Thoracic aorta (tissue), 2 donors: ENCODE data around the gene RTN4R. TPM values are rescaled to one million over a fixed set of nuclear protein-coding genes. Genes with fewer than 3 reads are reported as not detected.

Experiments
- ATAC-seq: fragments of 150-250 bp; one replicate; pipeline ENCODE4 v1.8.0; 2017; ENCODE audit warnings: low read depth; ENCODE audit not compliant: insufficient number of reproducible peaks, low FRiP score
- DNase-seq: peaks from one replicate; pipeline ENCODE4 v3.0.0-alpha.2; 2020; ENCODE audit warnings: low spot score
- H3K27ac ChIP-seq, 2 donors: fragments of 200-600 bp; sonication (generic); 1 replicate in 1 of 2; 2 replicates in 1 of 2; pipeline ENCODE4 v1.5.1; 2016; ENCODE audit warnings: mild to moderate bottlenecking in 2 of 2, moderate library complexity in 2 of 2
- H3K27me3 ChIP-seq: fragments of 200-600 bp; sonication (generic); replicated peaks from 2 replicates; pipeline ENCODE4 v1.6.0; 2016; ENCODE audit warnings: mild to moderate bottlenecking; ENCODE audit not compliant: insufficient read depth
- H3K36me3 ChIP-seq: fragments of 200-600 bp; sonication (generic); one replicate; pipeline ENCODE4 v1.5.1; 2016
- H3K4me1 ChIP-seq, 2 donors: fragments of 200-600 bp; sonication (generic); 1 replicate in 1 of 2; 2 replicates in 1 of 2; pipeline versions ENCODE4 v1.5.1 to v1.6.0; 2016; ENCODE audit warnings: low read depth in 2 of 2, mild to moderate bottlenecking in 1 of 2; ENCODE audit not compliant: control insufficient read depth in 1 of 2
- H3K4me3 ChIP-seq: fragments of 200-600 bp; sonication (generic); 2 replicates; pipeline ENCODE4 v1.5.1; 2016; ENCODE audit warnings: mild to moderate bottlenecking
- H3K9me3 ChIP-seq: fragments of 200-600 bp; sonication (generic); 2 replicates; pipeline ENCODE4 v1.5.1; 2016
- total RNA-seq, 2 donors: library from RNA; depleted of rRNA; stranded (reverse); fragments of >200 nt; gene quantifications; one replicate each; pipeline versions ENCODE4 v1.1.0 to v1.2.3, GENCODE V29; 2016
- TF ChIP-seq, protein P1 (sequence below): fragments of 200-600 bp; sonication (generic); IDR thresholded peaks from one replicate; pipeline ENCODE4 v1.5.1; 2019; ENCODE audit warnings: antibody characterized with exemption

RTN4R gene
- total RNA-seq, 2 donors from 2014 or later: 7.4 TPM; not detected in 1

DNA sequence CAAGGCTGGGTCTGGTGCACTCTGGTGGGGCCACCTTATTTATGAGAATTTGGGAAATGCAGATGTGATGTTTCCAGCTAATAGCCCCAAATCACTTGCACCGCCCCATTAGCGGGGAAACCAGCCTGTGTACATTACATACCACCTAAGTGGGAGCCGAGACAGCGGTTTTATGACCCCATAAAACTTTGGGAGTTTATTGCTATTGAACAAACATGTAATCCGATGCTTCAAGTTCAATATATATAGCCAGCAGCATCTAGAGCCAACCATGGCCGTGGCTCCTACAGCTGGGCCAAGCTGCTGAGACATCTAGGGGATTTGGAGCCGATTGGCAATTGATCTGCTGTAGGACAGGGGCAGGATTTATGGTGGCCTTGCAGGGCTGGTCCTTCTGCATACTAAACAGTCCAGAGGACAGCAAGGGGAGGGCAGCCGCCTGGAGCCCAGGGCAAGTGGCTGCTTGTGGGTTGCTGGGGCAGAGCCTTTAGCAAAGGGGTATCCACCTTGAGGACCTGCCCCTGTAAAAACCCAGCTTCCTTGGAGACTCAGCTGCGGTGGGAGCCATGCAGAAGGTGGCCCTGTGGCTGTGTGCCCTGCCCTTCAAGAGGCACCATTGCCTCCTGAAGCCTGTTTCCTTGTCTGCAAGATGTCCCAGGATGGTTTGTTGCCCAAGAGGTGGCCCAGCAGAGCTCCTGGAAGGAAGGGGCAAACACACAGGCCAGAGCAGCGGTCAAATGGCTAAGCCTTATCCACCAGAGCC is 69.4 kb downstream of the RTN4R start:
- Histone ChIP-seq H3K4me1 (peaks cover 8 to 13% of the 10 kb centered on the region in 2 donors), H3K4me3 (no peak overlapping the region), H3K27me3 (no peaks in the 10 kb centered on the region), H3K36me3 (no peaks in the 10 kb centered on the region), H3K27ac (no peak overlapping the region), H3K9me3 (no peaks in the 10 kb centered on the region)
- DNase-seq: no peak
- ATAC-seq: no peak
- TF ChIP-seq, protein P1, sequence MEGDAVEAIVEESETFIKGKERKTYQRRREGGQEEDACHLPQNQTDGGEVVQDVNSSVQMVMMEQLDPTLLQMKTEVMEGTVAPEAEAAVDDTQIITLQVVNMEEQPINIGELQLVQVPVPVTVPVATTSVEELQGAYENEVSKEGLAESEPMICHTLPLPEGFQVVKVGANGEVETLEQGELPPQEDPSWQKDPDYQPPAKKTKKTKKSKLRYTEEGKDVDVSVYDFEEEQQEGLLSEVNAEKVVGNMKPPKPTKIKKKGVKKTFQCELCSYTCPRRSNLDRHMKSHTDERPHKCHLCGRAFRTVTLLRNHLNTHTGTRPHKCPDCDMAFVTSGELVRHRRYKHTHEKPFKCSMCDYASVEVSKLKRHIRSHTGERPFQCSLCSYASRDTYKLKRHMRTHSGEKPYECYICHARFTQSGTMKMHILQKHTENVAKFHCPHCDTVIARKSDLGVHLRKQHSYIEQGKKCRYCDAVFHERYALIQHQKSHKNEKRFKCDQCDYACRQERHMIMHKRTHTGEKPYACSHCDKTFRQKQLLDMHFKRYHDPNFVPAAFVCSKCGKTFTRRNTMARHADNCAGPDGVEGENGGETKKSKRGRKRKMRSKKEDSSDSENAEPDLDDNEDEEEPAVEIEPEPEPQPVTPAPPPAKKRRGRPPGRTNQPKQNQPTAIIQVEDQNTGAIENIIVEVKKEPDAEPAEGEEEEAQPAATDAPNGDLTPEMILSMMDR: no peak

DNA sequence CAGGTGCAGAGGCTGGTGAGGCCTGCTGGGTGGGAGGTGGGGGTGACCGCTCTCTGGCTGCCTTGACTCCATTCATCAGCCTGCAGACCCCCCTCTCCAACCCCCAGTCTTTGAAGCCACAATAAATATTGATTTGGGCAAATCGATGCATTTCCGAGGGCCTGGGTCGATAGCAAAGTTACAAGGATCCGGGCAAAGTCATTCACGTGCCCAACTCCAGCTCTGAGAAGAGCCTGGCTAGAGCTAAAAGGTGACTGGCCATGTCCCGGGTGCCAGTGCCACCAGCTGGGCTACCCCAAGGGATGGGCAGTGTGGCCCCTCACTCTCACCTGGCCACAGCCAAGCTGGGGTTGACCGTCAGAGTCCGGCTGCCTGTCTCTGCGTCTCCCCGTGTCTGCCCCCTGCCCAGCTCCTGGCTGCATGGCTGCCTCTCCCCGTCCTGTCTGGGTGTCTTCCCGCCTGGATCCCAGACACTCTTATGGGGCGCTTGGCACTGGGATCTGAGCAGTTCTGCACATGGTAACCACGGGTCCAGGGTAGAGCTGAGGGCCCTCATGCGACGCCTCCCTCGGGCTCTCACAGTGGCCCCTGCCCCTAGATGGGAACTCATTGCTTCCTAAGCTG is 70.6 kb downstream of the RTN4R start:
- H3K4me3 ChIP-seq: no peak overlapping the region
- no peaks in the 10 kb centered on the region for H3K36me3 ChIP-seq
- no peaks in the 10 kb centered on the region for H3K9me3 ChIP-seq
- peaks cover 0 to under 1% of the 10 kb centered on the region in 2 donors for H3K4me1 ChIP-seq
- no peak for DNase-seq
- H3K27me3 ChIP-seq: no peaks in the 10 kb centered on the region
- TF ChIP-seq, protein P1: no peak
- H3K27ac ChIP-seq: no peak overlapping the region
- ATAC-seq: no peak

DNA sequence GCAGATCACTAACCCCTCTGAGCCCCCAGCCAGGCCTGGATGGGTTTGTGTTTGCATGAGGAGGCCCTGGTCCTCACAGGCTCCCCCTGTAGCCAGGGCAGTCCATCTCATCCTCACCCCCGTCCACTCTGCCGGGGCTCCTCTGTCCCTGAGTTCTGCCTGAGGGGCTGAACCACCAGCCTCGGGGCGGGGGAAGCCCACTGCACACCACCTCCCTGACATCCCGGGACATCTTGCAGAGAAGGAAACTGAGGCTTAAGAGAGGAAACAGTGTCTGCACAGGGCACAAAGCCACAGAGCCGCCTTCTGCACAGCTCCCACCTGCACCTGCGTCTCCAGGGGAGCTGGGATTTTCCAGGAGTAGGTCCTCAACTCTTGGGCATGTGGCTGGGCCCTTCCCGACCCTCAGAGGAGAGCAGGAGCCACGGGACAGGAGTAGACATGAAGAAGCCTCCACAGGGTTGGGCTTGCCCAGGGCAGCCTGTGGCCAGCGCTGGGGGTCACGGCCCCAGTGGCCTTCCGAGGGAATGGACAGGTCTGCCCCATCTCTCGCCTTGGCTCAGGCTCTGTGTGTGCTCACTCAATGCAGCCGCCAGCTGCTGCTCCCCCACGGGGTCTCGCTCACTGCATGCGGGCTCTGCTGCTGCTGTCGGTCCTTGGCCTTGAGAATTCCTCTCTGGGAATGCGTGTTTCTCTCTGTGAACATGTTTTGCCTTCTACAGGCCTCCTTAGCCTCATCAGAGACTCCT is 71.8 kb downstream of the RTN4R start:
- Histone ChIP-seq H3K27ac (no peak overlapping the region), H3K4me1 (no peaks in the 10 kb centered on the region), H3K36me3 (no peaks in the 10 kb centered on the region), H3K4me3 (no peak overlapping the region), H3K9me3 (no peaks in the 10 kb centered on the region), H3K27me3 (no peaks in the 10 kb centered on the region)
- TF ChIP-seq, protein P1: no peak
- ATAC-seq (no peak), DNase-seq (no peak)

DNA sequence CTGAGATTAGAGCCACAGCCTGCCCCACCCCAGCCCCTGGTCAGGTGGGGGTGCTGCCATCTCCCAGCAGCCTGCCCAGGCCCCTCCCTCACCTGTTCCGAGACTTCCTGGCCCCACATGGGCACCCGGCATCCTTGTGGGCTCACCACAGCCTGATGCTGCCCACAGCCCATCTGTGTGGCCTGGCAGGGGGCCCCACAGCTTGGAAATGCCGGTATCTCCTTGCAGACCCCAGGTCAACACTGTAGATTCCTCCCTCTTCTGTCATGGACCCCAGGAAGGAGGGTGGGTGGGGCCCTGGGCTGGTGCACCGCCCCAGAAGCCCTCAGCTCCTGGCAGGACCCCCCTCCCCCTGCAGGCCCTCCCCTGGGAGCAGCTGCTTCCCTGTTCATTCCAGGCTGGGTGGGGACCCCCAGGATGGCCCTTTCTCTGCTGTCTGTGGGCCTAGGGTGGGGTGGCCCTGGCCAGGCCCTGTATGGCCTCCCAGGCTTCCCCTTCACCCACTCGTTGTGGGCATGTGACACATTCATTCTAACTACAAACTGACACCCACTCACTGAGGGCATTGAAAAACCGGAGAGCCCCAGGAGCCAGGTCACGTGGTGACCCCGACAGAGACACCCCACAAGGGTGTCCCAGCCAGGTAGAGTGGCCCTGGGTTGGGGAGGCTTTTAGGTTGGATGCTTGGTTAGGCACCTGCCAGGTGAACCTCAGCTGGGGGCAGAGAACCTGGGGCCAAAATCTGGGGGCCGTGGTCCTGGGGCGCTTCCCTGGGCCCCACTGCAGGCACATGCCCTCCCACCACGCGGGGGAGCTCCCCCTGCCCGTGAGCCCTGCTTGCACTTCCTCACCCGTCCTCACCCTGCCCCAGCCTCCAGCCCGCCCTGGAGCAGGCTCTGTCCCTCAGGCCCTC is 73.2 kb downstream of the RTN4R start:
- ATAC-seq (no peak), DNase-seq (no peak)
- Histone ChIP-seq H3K9me3 (no peaks in the 10 kb centered on the region), H3K4me1 (no peaks in the 10 kb centered on the region), H3K27ac (no peak overlapping the region), H3K36me3 (no peaks in the 10 kb centered on the region), H3K27me3 (no peaks in the 10 kb centered on the region), H3K4me3 (no peak overlapping the region)
- TF ChIP-seq, protein P1: no peak
